ENCODE results near the gene SOX1.

DNA sequence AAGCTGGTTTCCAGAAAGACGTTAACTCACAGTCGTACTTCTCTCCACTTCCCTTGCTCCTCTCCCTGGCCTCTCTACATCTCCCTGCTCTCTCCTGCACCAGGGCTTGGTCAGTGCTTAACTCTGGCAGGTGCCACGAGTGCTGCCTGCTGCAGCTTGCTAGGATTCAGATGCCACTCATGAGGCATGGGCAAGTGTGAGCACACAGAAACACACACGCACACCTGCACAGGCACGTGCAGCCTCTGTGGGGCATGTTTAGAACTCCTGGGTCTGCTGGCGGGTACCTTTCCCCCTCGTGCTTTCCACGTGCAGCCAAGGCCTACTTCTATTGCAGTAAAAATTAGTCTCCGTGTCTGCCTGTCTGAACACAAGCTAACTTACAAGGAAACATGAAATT lies 31.8 kb downstream of the SOX1 start:
- TF ChIP-seq, protein P1, sequence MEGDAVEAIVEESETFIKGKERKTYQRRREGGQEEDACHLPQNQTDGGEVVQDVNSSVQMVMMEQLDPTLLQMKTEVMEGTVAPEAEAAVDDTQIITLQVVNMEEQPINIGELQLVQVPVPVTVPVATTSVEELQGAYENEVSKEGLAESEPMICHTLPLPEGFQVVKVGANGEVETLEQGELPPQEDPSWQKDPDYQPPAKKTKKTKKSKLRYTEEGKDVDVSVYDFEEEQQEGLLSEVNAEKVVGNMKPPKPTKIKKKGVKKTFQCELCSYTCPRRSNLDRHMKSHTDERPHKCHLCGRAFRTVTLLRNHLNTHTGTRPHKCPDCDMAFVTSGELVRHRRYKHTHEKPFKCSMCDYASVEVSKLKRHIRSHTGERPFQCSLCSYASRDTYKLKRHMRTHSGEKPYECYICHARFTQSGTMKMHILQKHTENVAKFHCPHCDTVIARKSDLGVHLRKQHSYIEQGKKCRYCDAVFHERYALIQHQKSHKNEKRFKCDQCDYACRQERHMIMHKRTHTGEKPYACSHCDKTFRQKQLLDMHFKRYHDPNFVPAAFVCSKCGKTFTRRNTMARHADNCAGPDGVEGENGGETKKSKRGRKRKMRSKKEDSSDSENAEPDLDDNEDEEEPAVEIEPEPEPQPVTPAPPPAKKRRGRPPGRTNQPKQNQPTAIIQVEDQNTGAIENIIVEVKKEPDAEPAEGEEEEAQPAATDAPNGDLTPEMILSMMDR (IDR thresholded peaks at IDR 0.05): no peak
- no peak for TF ChIP-seq EZH2 (IDR thresholded peaks at IDR 0.05; ENCODE audit: borderline replicate concordance, insufficient read depth, low read depth, low read length, poor library complexity, severe bottlenecking)

All from B cell (primary cell).